Measurements from ENCODE around the gene MFN2.

DNA sequence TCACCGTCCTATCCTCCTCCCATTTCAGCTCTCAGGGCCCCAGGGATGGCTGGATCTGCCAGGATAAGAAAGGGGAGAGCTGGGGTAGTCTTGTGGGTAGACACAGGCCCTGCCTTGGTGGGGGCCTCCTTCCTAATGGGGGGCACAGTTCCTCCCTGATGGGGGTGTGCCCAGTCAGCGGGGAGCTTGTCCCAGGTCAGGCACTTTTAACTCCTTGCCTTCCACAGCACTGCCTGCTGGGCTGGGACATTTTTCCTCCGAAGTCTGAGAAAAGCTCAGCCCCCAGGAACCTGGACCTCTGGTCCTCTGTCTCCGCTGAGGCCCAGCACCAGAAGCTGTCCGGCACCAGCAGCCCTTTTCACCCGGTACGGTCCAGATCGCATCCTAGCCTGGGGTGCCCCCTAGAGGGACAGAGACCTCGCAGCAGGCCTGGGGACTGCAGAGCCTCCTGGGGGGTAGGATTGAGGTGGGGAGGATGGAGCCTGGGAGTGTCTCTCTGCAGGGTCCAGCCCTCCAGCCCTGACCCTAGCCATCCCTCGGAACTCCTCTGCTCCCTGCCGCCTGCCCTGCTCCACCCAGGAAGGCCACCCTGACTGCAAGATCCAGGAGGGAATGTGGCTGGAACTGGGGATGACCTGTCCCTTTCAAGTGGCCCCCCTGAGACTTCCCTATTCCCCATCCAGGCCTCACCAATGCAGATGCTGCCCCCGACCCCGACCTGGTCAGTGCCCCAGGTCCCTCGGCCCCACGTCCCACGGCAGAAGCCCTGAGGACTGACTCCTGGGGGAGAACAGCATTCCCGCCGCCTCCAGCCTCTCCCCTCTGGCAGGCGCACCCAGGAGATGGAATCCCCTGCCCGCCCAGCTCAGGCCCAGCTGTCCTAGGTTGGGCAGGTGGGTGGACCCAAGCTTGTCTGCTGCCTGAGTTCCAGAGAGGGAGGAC is 51.1 kb downstream of the MFN2 start:
- no peak for TF ChIP-seq FOXA1 (IDR thresholded peaks at IDR 0.05)
- no peak for TF ChIP-seq HDGF (IDR thresholded peaks at IDR 0.05; ENCODE audit: borderline replicate concordance)
